K562 (cell line): ENCODE results near the gene BCKDK. TPM values are rescaled to one million over a fixed set of nuclear protein-coding genes. Genes with fewer than 3 reads are reported as not detected.

Experiments used
- JUND ChIP-seq, 2 experiments: IDR thresholded peaks; 2 replicates in 1 of 2; 3 replicates in 1 of 2; pipeline ENCODE4 v1.6.1; 2011; ENCODE audit warnings: borderline replicate concordance in 2 of 2, low read depth in 2 of 2, low read length in 2 of 2, improper control_type of control experiment in 1 of 2, missing biosample characterization in 1 of 2, missing genetic modification characterization in 1 of 2, missing genetic modification reagents in 1 of 2
- MTA3 ChIP-seq: fragments of 450-650 bp; formaldehyde crosslinking; IDR thresholded peaks from 2 replicates; pipeline ENCODE4 v1.6.1; 2017; ENCODE audit warnings: mild to moderate bottlenecking, borderline replicate concordance
- YY1 ChIP-seq, 3 experiments: IDR thresholded peaks; 2 replicates each; pipeline ENCODE4 v1.6.1; 2011; ENCODE audit warnings: low read length in 2 of 3, mild to moderate bottlenecking in 2 of 3, moderate library complexity in 2 of 3, borderline replicate concordance in 1 of 3, control low read depth in 1 of 3, low read depth in 1 of 3; ENCODE audit not compliant: insufficient read depth in 3 of 3, insufficient replicate concordance in 2 of 3, control insufficient read depth in 1 of 3, insufficient read length in 1 of 3; ENCODE audit errors: extremely low read depth in 1 of 3
- ZNF133 ChIP-seq: fragments of 250-450 bp; sonication (Bioruptor Pico); IDR thresholded peaks from 2 replicates; pipeline ENCODE4 v1.4.0; 2020; ENCODE audit warnings: mild to moderate bottlenecking
- polyA plus RNA-seq, 8 experiments: library from polyadenylated mRNA; depleted of rRNA in 4 of 8; stranded (reverse) in 5 of 8; unstranded in 3 of 8; fragments of >200 nt; fragmentation: Nextera tagmentation in 2 of 8; fragmentation: Illumina TruSeq in 1 of 8; extraction: Ambion mirVana in 2 of 8; extraction: Trizol in 1 of 8; gene quantifications; 2 replicates each; pipeline versions ENCODE4 v1.2.1 to v1.2.3, GENCODE V29; 2011 to 2014; ENCODE audit warnings: inconsistent platforms in 1 of 8, missing spikeins in 1 of 8
- total RNA-seq, 7 experiments: library from RNA; depleted of rRNA in 6 of 7; stranded (reverse); fragments of >200 nt in 6 of 7; fragmentation: Illumina TruSeq in 2 of 7; extraction: Trizol in 2 of 7; gene quantifications; 2 replicates each; pipeline versions ENCODE4 v1.2.1 to v1.2.3, GENCODE V29; 2011 to 2021; ENCODE audit warnings: low replicate concordance in 1 of 7
- TF ChIP-seq, protein P1 (sequence below), 2 experiments: fragments of 450-650 bp; IDR thresholded peaks; 2 replicates each; pipeline ENCODE4 v1.6.1; 2018; ENCODE audit warnings: mild to moderate bottlenecking in 2 of 2, low read depth in 1 of 2; ENCODE audit not compliant: partially characterized antibody in 2 of 2
- TF ChIP-seq, protein P2 (sequence below): sonication (generic); formaldehyde crosslinking; IDR thresholded peaks from 2 replicates; pipeline ENCODE4 v1.8.0; 2022; ENCODE audit warnings: missing genetic modification reagents, mild to moderate bottlenecking, moderate library complexity, borderline replicate concordance
- TF ChIP-seq, protein P3 (sequence below): fragments of 250-450 bp; sonication (Bioruptor Pico); IDR thresholded peaks from 2 replicates; pipeline ENCODE4 v1.8.0; 2022; ENCODE audit warnings: inconsistent platforms
- TF ChIP-seq, protein P4 (sequence below): fragments of 250-450 bp; sonication (Bioruptor Pico); IDR thresholded peaks from 2 replicates; pipeline ENCODE4 v1.9.0; 2021; ENCODE audit warnings: mild to moderate bottlenecking, inconsistent platforms
- TF ChIP-seq, protein P5 (sequence below): fragments of 450-650 bp; conservative IDR thresholded peaks from 2 replicates; pipeline ENCODE4 v1.6.1; 2016; ENCODE audit warnings: missing genetic modification characterization, low read depth, mild to moderate bottlenecking, control low read depth, missing compliant biosample characterization

Gene BCKDK
- total and polyA plus RNA-seq, 9 of the 15 experiments (the other 6 are each of a cell fraction or from before 2014, with no cell fraction given) = 0.58 to 34.8 (median 13.1) TPM

DNA sequence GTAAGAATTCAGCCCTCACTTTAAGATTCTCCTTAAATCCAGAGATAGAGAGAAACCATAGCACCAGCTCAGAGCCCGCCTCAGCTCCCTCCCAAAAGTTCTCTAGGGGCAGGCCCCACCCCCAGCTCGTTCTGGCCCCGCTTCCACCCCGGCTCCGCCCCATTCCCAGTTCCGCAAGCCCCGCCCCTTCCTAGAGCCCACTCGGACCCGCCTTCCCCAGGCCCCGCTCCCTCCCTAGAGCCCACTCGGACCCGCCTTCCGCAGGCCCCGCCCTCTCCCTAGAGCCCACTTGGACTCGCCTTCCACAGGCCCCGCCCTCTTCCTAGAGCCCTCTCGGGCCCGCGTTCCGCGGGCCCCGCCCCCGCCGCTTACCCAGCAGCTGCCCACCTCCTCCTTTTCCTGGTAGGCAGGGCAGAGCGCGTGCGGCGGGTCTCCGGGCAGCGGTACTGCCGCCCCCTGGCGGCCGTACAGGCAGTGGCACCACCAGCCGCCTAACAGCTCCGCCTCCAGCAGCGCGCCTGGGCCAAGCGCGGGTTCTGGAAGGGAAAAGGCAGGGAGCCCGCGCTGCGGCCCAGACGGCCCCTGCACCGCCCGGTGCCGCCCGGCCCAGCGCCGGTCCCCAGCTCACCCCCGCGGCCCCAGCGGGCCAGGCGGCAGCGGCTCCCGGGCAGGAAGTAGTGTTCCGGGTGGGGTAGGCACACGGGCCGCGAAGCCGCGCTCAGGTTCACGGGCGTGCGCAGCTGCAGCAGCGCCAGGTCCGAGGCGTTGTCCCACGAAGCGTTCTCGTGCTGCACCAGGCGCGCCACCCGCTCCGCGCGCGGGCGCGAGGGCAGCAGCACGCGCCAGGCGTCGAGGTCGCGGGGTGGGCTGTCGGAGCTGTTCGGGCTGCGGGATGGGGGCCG, 34.2 kb downstream of the BCKDK start (continued):
- TF ChIP-seq, protein P1, sequence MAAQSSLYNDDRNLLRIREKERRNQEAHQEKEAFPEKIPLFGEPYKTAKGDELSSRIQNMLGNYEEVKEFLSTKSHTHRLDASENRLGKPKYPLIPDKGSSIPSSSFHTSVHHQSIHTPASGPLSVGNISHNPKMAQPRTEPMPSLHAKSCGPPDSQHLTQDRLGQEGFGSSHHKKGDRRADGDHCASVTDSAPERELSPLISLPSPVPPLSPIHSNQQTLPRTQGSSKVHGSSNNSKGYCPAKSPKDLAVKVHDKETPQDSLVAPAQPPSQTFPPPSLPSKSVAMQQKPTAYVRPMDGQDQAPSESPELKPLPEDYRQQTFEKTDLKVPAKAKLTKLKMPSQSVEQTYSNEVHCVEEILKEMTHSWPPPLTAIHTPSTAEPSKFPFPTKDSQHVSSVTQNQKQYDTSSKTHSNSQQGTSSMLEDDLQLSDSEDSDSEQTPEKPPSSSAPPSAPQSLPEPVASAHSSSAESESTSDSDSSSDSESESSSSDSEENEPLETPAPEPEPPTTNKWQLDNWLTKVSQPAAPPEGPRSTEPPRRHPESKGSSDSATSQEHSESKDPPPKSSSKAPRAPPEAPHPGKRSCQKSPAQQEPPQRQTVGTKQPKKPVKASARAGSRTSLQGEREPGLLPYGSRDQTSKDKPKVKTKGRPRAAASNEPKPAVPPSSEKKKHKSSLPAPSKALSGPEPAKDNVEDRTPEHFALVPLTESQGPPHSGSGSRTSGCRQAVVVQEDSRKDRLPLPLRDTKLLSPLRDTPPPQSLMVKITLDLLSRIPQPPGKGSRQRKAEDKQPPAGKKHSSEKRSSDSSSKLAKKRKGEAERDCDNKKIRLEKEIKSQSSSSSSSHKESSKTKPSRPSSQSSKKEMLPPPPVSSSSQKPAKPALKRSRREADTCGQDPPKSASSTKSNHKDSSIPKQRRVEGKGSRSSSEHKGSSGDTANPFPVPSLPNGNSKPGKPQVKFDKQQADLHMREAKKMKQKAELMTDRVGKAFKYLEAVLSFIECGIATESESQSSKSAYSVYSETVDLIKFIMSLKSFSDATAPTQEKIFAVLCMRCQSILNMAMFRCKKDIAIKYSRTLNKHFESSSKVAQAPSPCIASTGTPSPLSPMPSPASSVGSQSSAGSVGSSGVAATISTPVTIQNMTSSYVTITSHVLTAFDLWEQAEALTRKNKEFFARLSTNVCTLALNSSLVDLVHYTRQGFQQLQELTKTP (IDR thresholded peaks at IDR 0.05; ENCODE audit: low read depth in 1 of 2, partially characterized antibody in 2 of 2) = no peak
- TF ChIP-seq, protein P2, sequence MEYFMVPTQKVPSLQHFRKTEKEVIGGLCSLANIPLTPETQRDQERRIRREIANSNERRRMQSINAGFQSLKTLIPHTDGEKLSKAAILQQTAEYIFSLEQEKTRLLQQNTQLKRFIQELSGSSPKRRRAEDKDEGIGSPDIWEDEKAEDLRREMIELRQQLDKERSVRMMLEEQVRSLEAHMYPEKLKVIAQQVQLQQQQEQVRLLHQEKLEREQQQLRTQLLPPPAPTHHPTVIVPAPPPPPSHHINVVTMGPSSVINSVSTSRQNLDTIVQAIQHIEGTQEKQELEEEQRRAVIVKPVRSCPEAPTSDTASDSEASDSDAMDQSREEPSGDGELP (CRISPR knock-in tag) = peak; percentile 94
- TF ChIP-seq, protein P3, sequence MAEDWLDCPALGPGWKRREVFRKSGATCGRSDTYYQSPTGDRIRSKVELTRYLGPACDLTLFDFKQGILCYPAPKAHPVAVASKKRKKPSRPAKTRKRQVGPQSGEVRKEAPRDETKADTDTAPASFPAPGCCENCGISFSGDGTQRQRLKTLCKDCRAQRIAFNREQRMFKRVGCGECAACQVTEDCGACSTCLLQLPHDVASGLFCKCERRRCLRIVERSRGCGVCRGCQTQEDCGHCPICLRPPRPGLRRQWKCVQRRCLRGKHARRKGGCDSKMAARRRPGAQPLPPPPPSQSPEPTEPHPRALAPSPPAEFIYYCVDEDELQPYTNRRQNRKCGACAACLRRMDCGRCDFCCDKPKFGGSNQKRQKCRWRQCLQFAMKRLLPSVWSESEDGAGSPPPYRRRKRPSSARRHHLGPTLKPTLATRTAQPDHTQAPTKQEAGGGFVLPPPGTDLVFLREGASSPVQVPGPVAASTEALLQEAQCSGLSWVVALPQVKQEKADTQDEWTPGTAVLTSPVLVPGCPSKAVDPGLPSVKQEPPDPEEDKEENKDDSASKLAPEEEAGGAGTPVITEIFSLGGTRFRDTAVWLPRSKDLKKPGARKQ (CRISPR knock-in tag) = peak; percentile 96
- peak in 1 of 3 experiments; percentile 75 for TF ChIP-seq YY1 (IDR thresholded peaks at IDR 0.05; ENCODE audit: borderline replicate concordance in 1 of 3, control insufficient read depth in 1 of 3, extremely low read depth in 1 of 3, insufficient read depth in 3 of 3, insufficient read length in 1 of 3, insufficient replicate concordance in 2 of 3, low read depth in 1 of 3, low read length in 2 of 3)
- TF ChIP-seq, protein P4, sequence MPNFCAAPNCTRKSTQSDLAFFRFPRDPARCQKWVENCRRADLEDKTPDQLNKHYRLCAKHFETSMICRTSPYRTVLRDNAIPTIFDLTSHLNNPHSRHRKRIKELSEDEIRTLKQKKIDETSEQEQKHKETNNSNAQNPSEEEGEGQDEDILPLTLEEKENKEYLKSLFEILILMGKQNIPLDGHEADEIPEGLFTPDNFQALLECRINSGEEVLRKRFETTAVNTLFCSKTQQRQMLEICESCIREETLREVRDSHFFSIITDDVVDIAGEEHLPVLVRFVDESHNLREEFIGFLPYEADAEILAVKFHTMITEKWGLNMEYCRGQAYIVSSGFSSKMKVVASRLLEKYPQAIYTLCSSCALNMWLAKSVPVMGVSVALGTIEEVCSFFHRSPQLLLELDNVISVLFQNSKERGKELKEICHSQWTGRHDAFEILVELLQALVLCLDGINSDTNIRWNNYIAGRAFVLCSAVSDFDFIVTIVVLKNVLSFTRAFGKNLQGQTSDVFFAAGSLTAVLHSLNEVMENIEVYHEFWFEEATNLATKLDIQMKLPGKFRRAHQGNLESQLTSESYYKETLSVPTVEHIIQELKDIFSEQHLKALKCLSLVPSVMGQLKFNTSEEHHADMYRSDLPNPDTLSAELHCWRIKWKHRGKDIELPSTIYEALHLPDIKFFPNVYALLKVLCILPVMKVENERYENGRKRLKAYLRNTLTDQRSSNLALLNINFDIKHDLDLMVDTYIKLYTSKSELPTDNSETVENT (CRISPR knock-in tag) = no peak; the same call in 1 of the 2 replicates
- TF ChIP-seq, protein P5, sequence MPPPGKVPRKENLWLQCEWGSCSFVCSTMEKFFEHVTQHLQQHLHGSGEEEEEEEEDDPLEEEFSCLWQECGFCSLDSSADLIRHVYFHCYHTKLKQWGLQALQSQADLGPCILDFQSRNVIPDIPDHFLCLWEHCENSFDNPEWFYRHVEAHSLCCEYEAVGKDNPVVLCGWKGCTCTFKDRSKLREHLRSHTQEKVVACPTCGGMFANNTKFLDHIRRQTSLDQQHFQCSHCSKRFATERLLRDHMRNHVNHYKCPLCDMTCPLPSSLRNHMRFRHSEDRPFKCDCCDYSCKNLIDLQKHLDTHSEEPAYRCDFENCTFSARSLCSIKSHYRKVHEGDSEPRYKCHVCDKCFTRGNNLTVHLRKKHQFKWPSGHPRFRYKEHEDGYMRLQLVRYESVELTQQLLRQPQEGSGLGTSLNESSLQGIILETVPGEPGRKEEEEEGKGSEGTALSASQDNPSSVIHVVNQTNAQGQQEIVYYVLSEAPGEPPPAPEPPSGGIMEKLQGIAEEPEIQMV (tag) = no peak
- peak; percentile 92 for TF ChIP-seq MTA3
- no peak for TF ChIP-seq ZNF133
- TF ChIP-seq JUND (IDR thresholded peaks at IDR 0.05; ENCODE audit: borderline replicate concordance, low read depth, low read length) = peak; percentile 37; the same call in 1 of the 2 replicates
- TF ChIP-seq JUND (tag; IDR thresholded peaks at IDR 0.05; ENCODE audit: borderline replicate concordance, low read depth, low read length) = no peak; the same call in 2 of the 3 replicates
